Right ventricle myocardium superior (tissue), 1 donor: Measurements from ENCODE around the gene ZNF785. TPM values are rescaled to one million over a fixed set of nuclear protein-coding genes. Genes with fewer than 3 reads are reported as not detected.
"Not testable (repeated sequence)": the region's sequence is repeated elsewhere in the genome, so short reads cannot be mapped to it uniquely, and the experiment has no call there.

ENCODE experiments used
- ATAC-seq: fragments of 200-7000 bp; cut with Tn5 transposase; one replicate; pipeline ENCODE4 v1.9.1; 2020; ENCODE audit warnings: mild to moderate bottlenecking; ENCODE audit not compliant: poor library complexity
- DNase-seq: peaks from one replicate; pipeline ENCODE4 v3.0.0-alpha.2; 2020
- intact Hi-C: fragments of 100-400 bp; cut with DNase I; formaldehyde crosslinking; loops from one replicate; pipeline ENCODE4 v1.11.2; 2022
- long read RNA-seq: library from polyadenylated mRNA; unstranded; transcript quantifications from one replicate; pipeline ENCODE4 v2.0.0, GENCODE V29; 2021
- total RNA-seq: library from RNA; stranded (reverse); fragmentation: NEBNext Ultra II Directional; extraction: Animal tissue kit (Norgen Biotek cat#: 25700); gene quantifications from one replicate; pipeline ENCODE4 v1.2.1, GENCODE V29; 2021
- donor health status: DM: no; HTN: yes; CAD: no; lungs with severe emphysema.

ZNF785 gene
- total RNA-seq, result 7.1 TPM
- long read RNA-seq, partial matches to known transcripts, result 0 of 4 reads
- long read RNA-seq, other reads (novel, unspliced or antisense), result 3 of 4 reads

GRCh38 chr16:30585400-30586191 is at the start of gene ZNF785:
Gene ZNF785 (minus strand): TSS chr16:30585697. CDS start chr16:30585611, 86 bp downstream.
- ATAC-seq (peak; percentile 98), DNase-seq (peak; percentile 96)
- intact Hi-C loops, result no loop called here

DNA sequence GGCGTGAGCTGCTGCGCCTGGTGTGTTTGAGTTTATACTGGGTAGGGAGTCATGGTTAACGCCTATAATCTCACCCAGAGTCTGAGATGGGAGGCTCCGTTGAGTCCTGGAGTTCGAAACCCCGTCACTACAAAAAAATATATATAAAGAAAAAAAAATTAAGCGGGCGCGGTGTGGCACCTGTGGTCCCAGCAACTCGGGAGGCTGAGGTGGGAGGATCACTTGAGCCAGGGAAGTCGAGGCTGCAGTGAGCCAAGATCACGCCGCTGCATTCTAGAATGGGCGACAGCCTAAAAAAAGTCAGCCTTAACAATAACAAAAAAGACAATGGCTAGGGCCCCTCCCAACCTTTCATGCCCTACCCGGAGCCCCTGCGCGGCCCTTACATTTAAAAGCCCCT is 48.0 kb upstream of the ZNF785 start:
- ATAC-seq, result no peak
- DNase-seq, result no peak
- intact Hi-C loops, result no loop called here

DNA sequence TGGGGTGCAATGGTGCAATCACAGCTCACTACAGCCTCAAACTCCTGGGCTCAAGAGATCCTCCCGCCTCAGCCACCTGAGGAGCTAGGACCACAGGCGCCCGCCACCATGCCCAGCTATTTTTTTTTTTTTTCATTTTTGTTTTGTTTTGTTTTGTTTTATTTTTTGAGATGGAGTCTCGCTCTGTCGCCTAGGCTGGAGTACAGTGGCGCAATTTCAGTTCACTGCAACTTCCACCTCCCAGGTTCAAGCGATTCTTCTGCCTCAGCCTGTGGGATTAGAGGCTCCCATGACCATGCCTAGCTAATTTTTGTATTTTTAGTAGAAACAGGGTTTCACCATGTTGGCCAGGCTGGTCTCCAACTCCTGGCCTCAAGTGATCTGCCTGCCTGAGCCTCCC is 47.0 kb upstream of the ZNF785 start:
- DNase-seq, ATAC-seq, intact Hi-C loops: not testable (repeated sequence)

DNA sequence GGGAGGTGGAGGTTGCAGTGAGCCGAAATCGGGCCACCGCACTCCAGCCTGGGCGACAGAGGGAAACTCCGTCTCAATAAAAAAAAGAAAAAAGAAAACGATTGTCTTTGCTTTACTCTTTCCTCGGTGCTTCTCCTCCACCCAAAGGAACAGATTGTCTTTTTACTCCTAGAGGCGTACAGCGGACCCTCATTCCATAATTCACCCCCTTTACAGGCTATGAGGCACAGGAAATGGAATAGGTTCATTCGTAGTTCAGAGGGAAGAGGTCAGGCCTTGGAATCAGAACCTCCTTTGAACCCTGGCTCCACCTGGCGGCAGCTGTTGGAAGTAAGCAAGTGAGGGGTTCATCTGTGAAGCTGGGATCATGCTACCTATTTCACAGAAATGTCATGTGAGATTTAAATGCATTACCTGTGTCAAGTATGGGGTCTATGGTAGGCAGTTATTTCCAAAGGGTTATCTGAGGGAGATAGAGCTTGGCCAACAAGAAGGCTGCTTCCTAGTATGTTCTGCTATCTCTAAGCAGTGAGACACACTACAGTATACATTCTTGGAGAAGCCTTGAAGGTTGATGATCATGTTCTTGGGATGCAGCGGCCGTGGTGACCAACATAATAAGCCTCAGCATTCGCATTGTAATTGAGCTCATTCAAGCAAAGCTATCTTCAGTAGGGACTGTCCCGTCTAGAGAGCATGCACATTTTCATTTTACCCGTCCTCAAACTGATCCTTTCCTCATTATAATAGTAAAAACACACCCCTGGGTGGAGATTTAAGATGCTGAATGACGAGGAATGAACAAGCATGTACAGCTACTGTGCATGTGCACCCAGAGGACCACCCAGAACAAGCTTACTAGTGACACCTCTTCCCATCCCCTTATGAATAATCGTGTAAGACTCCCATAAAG is 43.4 kb upstream of the ZNF785 start:
- ATAC-seq (peak; percentile 90), DNase-seq (peak; percentile 93)
- intact Hi-C loops, result no loop called here

DNA sequence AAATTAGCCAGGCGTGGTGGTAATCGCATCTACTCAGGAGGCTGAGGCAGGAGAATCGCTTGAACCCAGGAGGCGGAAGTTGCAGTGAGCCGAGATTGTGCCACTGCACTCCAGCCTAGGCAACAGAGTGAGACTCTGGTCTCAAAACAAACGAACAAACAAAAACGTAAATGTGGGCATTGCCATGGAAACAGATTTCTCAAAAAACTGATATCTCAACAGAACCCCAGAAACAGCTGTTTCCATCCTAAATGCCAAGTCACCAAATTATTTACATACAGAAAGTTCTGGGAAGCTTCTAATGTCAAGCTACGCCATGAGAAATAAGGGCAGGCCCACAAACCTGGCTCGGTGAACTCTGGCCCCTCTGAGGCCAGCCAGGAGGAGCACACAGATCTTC is 40.7 kb upstream of the ZNF785 start:
- DNase-seq, result no peak
- ATAC-seq, result no peak
- intact Hi-C loops, result no loop called here

- intact Hi-C loops, result no loop called here
- no peak for ATAC-seq
Measured at GRCh38 chr16:30623536-30624283, 38.2 kb upstream of the ZNF785 start.

DNA sequence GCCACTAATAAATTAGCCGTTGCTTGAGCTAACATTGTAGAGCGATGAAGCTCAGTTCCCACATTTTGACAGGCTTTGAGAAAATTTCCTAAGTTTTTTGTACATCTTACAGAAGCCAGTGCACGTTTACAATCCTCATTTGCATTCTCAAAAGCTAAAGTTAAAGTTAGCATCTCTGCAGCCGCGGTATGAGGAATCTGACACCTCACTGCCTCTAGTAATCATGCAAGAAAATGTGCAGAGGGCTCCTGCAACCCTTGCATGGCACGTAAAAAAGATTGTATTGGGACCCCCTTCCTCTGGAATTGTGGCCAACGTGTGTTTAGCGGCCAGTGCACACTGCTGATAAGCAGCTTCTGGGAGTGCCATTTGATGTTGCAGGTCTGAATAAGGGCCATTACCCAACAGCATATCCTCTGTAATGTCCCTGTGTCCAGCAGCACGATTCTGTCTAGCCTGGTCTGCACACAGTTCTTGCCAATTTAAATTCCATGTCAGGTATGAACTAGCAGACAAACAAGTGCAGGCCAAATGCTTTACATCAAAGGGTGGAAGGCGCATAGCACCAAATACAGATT is 37.0 kb upstream of the ZNF785 start:
- ATAC-seq (no peak), DNase-seq (no peak)
- intact Hi-C loops, result no loop called here

More at GRCh38 chr16:30623536-30624283, 38.2 kb upstream of the ZNF785 start:
- no peak for DNase-seq

DNA sequence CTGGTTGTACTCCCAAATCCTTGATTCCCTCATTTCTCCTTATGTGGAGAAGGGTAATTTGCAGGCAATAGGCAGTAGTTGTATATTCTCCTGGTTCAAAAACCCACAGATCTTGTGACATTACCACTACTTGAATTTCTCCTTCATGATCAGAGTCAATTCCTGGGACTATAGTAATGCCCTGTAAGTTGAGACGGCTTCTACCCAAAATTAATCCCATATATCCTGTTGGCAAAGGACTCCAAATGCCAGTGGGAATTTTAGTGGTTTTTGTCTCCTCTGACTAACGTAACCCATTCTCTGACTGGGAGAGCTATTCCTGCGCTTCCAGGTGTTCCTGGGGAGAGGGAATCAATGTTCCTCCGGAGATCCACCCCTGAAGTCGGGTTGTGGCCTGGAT is 36.3 kb upstream of the ZNF785 start:
- intact Hi-C loops, result no loop called here
- DNase-seq, result no peak
- ATAC-seq, result no peak

- no peak for DNase-seq
- no peak for ATAC-seq
- intact Hi-C loops, result no loop called here
Measured at GRCh38 chr16:30620169-30620568, 34.7 kb upstream of the ZNF785 start.

- DNase-seq, result no peak
- intact Hi-C loops, result loop anchor here (5.0 kb wide), 1 partner anchor 182 kb away; no protein-coding TSS in a partner anchor
- no peak for ATAC-seq
Measured at GRCh38 chr16:30619638-30620037, 34.1 kb upstream of the ZNF785 start.

GRCh38 chr16:30619202-30619601 is 33.7 kb upstream of the ZNF785 start:
- intact Hi-C loops, result loop anchor here (5.0 kb wide), 1 partner anchor 182 kb away; no protein-coding TSS in a partner anchor
- ATAC-seq (no peak), DNase-seq (no peak)

DNA sequence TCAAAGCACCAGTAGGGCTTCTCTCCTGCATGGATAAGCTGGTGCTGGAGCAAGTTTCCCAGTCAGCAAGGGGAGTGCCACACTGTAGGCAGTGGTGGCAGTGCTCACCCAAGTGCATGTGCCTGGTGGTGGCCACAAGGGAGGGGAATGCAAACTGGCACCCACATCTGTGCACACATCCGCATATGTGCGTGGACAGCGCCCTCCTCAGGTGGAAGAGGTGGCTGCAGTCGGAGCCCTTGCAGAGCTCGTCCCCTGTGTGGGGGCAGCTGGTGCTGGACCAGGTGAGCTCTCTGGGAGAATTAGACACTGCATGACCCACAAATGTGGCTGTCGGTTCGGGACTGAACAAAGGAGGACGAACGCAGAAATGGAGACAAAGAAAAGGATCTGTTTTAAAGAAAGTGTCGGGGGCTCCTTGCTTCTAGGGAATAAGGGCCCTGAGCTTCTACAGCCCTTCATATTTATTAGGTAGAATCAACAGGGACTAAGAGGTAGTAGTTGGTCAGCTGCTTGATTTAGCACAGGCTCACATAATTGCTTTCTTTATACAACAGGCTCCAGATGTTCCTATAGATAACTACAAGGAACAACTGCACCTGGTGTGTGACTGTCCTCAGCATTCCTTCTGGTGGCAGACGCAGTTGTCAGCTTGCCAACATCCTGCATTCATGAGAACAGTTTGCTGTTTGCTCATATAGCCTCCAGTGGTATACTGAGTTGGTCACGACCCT is 30.0 kb upstream of the ZNF785 start:
- DNase-seq (peak; percentile 60), ATAC-seq (peak; percentile 66)
- intact Hi-C loops, result loop anchor here (5.0 kb wide), 1 partner anchor 178 kb away; no protein-coding TSS in a partner anchor

- ATAC-seq, result peak; percentile 99
- intact Hi-C loops, result loop anchor here (10.0 kb wide), 1 partner anchor 185 kb away; no protein-coding TSS in a partner anchor
- DNase-seq, result peak; percentile 93
Measured at GRCh38 chr16:30609926-30610839, 24.7 kb upstream of the ZNF785 start, which contains the start of gene ZNF689. Gene ZNF689 (minus strand): TSS chr16:30610389. CDS start chr16:30610041, 348 bp downstream.

DNA sequence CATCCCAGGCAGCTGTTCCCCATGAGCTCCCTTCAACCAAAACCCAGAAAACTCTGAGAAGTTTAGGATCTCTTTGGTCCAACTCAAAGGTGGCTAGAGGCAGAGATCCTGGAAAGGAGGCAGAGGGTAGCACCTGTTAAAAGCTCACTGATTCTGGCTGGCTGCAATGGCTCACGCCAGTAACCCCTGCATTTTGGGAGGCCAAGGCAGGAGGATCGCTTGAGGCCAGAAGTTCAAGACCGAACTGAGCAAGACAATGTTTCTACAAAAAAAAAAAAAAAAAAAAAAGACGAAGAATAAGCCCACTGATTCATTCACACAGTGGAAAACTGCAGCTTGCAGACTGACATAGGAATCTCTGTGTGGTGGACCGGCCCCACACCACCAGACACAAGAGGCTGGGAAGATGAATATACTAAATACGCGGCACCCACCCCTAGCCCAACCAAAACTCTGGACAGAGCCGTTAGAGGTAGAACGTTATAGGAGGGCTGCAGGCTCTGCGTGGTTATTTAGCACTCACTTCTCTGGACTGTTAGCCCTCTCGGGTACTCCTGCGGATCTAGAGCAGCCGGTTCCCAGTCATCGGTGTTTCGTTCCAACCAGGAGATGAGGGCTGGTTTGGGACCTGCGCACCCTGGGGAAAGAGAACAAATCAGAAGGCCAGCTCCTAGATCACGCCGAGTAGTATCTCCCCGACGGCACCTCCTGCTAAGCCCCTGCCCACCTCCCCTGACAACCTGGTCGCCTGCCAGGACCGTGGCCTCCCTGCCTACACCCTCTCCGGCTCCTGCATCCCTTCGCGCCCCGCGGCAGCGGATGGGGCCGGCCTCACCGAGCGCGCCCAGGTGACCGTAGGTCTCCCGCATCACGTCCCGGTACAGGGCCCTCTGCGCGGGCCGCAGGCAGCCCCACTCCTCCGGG is 23.8 kb upstream of the ZNF785 start:
- peak; percentile 74 for ATAC-seq
- DNase-seq, result peak; percentile 70
- intact Hi-C loops, result loop anchor here (10.0 kb wide), 1 partner anchor 184 kb away; no protein-coding TSS in a partner anchor

DNA sequence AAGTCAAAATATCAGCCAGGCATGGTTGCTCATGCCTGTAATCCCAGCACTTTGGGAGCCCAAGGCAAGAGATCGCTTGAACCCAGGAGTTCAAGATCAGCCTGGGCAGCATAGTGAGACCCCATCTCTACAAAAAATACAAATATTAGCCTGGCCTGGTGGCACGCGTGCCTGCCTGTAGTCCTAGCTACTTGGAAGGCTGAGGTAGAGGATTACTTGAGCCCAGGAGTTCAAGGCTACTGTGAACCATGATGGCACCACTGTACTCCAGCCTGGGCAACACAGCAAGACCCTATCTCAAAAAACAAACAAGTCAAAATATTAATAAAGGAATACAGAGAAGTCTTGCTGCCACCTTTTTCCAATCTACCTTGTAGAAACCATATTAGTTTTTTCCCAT is 20.5 kb upstream of the ZNF785 start:
- DNase-seq, result no peak
- no peak for ATAC-seq
- intact Hi-C loops, result loop anchor here (10.0 kb wide), 1 partner anchor 181 kb away; no protein-coding TSS in a partner anchor
